ENCODE measurements around the gene MOB3B.

Gene MOB3B

GRCh38 chr9:27414220-27414761 lies 115.3 kb downstream of the MOB3B start:
- no peak for DNase-seq

- DNase-seq = no peak
Observed at GRCh38 chr9:27413511-27414219, 115.9 kb downstream of the MOB3B start.

- DNase-seq = no peak
Observed at GRCh38 chr9:27412963-27413362, 116.7 kb downstream of the MOB3B start.

- DNase-seq = no peak
Observed at GRCh38 chr9:27412081-27412480, 117.5 kb downstream of the MOB3B start.

- DNase-seq = no peak
Observed at GRCh38 chr9:27408482-27408881, 121.1 kb downstream of the MOB3B start.

GRCh38 chr9:27408001-27408400 lies 121.6 kb downstream of the MOB3B start:
- DNase-seq = no peak

GRCh38 chr9:27407491-27407890 lies 122.1 kb downstream of the MOB3B start:
- no peak for DNase-seq

GRCh38 chr9:27404661-27405060 lies 125.0 kb downstream of the MOB3B start:
- no peak for DNase-seq

- no peak for DNase-seq
Observed at GRCh38 chr9:27402626-27403025, 127.0 kb downstream of the MOB3B start.

GRCh38 chr9:27400334-27400880 lies 129.2 kb downstream of the MOB3B start:
- DNase-seq = no peak

- DNase-seq = no peak
Observed at GRCh38 chr9:27398982-27399653, 130.5 kb downstream of the MOB3B start.

- DNase-seq = no peak
Observed at GRCh38 chr9:27396495-27396894, 133.1 kb downstream of the MOB3B start.

GRCh38 chr9:27395484-27395921 lies 134.1 kb downstream of the MOB3B start:
- no peak for DNase-seq

GRCh38 chr9:27394826-27395201 lies 134.8 kb downstream of the MOB3B start:
- no peak for DNase-seq

- no peak for DNase-seq
Observed at GRCh38 chr9:27394154-27394825, 135.3 kb downstream of the MOB3B start.

GRCh38 chr9:27393054-27393846 lies 136.4 kb downstream of the MOB3B start:
- no peak for DNase-seq

- no peak for DNase-seq
Observed at GRCh38 chr9:27392451-27392850, 137.2 kb downstream of the MOB3B start.

GRCh38 chr9:27391040-27391895 lies 138.3 kb downstream of the MOB3B start:
- no peak for DNase-seq

- DNase-seq = no peak
Observed at GRCh38 chr9:27388150-27388549, 141.5 kb downstream of the MOB3B start.

GRCh38 chr9:27387722-27388121 lies 141.9 kb downstream of the MOB3B start:
- DNase-seq = no peak

- no peak for DNase-seq
Observed at GRCh38 chr9:27386571-27387091, 143.0 kb downstream of the MOB3B start.
